DOHH2 (cell line): ENCODE measurements around the gene GPATCH4.
"Not testable (repeated sequence)": the region's sequence is repeated elsewhere in the genome, so short reads cannot be mapped to it uniquely, and the experiment has no call there.

Experiments used
- H3F3A ChIP-seq: fragments of 200-600 bp; sonication (generic), shearing (Covaris generic); 2 replicates; pipeline ENCODE4 v1.6.0; 2016; ENCODE audit warnings: antibody characterized with exemption, mild to moderate bottlenecking; ENCODE audit not compliant: control insufficient read depth, insufficient read depth
- H3K27ac ChIP-seq: fragments of 200-600 bp; sonication (generic); 2 replicates; pipeline ENCODE4 v1.5.1; 2014; ENCODE audit warnings: low read depth, mild to moderate bottlenecking, low read length, moderate library complexity
- H3K27me3 ChIP-seq: fragments of 200-600 bp; sonication (generic); 2 replicates; pipeline ENCODE4 v1.6.1; 2014; ENCODE audit warnings: mild to moderate bottlenecking, low read length, mixed read lengths; ENCODE audit not compliant: control insufficient read depth
- H3K36me3 ChIP-seq: fragments of 200-600 bp; sonication (generic); 2 replicates; pipeline ENCODE4 v1.6.1; 2014; ENCODE audit warnings: mild to moderate bottlenecking, low read length, moderate library complexity, mixed read lengths; ENCODE audit not compliant: control insufficient read depth
- H3K4me1 ChIP-seq: fragments of 200-600 bp; sonication (generic); 2 replicates; pipeline ENCODE4 v1.6.1; 2014; ENCODE audit warnings: mild to moderate bottlenecking, low read length, mixed read lengths; ENCODE audit not compliant: control insufficient read depth
- H3K4me2 ChIP-seq: fragments of 200-600 bp; sonication (generic); 2 replicates; pipeline ENCODE4 v1.6.0; 2014; ENCODE audit warnings: mild to moderate bottlenecking, low read length, moderate library complexity
- H3K4me3 ChIP-seq: fragments of 200-600 bp; sonication (generic); 2 replicates; pipeline ENCODE4 v1.5.1; 2014; ENCODE audit warnings: mild to moderate bottlenecking, low read length, mixed read lengths
- H3K79me2 ChIP-seq: fragments of 200-600 bp; sonication (generic); 2 replicates; pipeline ENCODE4 v1.6.1; 2014; ENCODE audit warnings: mild to moderate bottlenecking, low read length, mixed read lengths; ENCODE audit not compliant: control insufficient read depth
- H3K9me2 ChIP-seq: fragments of 200-600 bp; sonication (generic); replicated peaks from 2 replicates; pipeline ENCODE4 v1.6.1; 2014; ENCODE audit warnings: mild to moderate bottlenecking, low read length, mixed read lengths; ENCODE audit not compliant: control insufficient read depth
- H3K9me3 ChIP-seq: fragments of 200-600 bp; sonication (generic); 2 replicates; pipeline ENCODE4 v1.6.1; 2014; ENCODE audit warnings: antibody characterized with exemption, low read length, mixed read lengths; ENCODE audit not compliant: control insufficient read depth, insufficient read depth
- H4K20me1 ChIP-seq: fragments of 200-600 bp; sonication (generic); 2 replicates; pipeline ENCODE4 v1.6.0; 2014; ENCODE audit warnings: low read depth, mild to moderate bottlenecking, antibody characterized with exemption, low read length, moderate library complexity; ENCODE audit not compliant: control insufficient read depth, insufficient read depth
- CTCF ChIP-seq: fragments of 200-600 bp; sonication (generic); IDR thresholded peaks from one replicate; pipeline ENCODE4 v1.5.1; 2014; ENCODE audit warnings: antibody characterized with exemption, mild to moderate bottlenecking, low read depth, low read length; ENCODE audit not compliant: poor library complexity, severe bottlenecking
- EZH2phosphoT487 ChIP-seq: fragments of 200-600 bp; sonication (generic); IDR thresholded peaks from 2 replicates; pipeline ENCODE4 v1.6.1; 2017; ENCODE audit warnings: borderline replicate concordance, mild to moderate bottlenecking, antibody characterized with exemption, low read length, moderate library complexity, mixed read lengths

The GPATCH4 gene

GRCh38 chr1:156553860-156554485 is 47.3 kb downstream of the GPATCH4 start:
- peaks cover 30% of the 10 kb centered on the region for H3K36me3 ChIP-seq
- H3K4me3 ChIP-seq = no peak overlapping the region
- no peaks in the 10 kb centered on the region for H3F3A ChIP-seq
- H3K79me2 ChIP-seq = no peaks in the 10 kb centered on the region
- no peaks in the 10 kb centered on the region for H3K27me3 ChIP-seq
- no peak overlapping the region for H3K4me2 ChIP-seq
- H3K9me3 ChIP-seq = no peaks in the 10 kb centered on the region
- TF ChIP-seq EZH2phosphoT487 (no peak), CTCF (no peak)
- peaks cover 42% of the 10 kb centered on the region for H3K4me1 ChIP-seq
- H4K20me1 ChIP-seq = no peaks in the 10 kb centered on the region
- H3K27ac ChIP-seq = no peak overlapping the region
- H3K9me2 ChIP-seq = no peaks in the 10 kb centered on the region

GRCh38 chr1:156552937-156553336 is 48.3 kb downstream of the GPATCH4 start:
- peak overlapping the region; percentile 30 for H3K27ac ChIP-seq
- peaks cover 34% of the 10 kb centered on the region for H3K36me3 ChIP-seq
- peak overlapping the region; percentile 1; the same call in 1 of the 2 replicates for H3K4me3 ChIP-seq
- H3K9me2 ChIP-seq, H3F3A ChIP-seq, H4K20me1 ChIP-seq, H3K27me3 ChIP-seq, H3K9me3 ChIP-seq, H3K79me2 ChIP-seq: not testable (repeated sequence)
- H3K4me2 ChIP-seq = peak overlapping the region; percentile 48
- H3K4me1 ChIP-seq = peaks cover 42% of the 10 kb centered on the region

GRCh38 chr1:156552518-156552917 is 48.8 kb downstream of the GPATCH4 start:
- H3K4me1 ChIP-seq = peaks cover 46% of the 10 kb centered on the region
- H3K79me2 ChIP-seq = no peaks in the 10 kb centered on the region
- H3F3A ChIP-seq = no peaks in the 10 kb centered on the region
- no peak overlapping the region for H3K4me3 ChIP-seq
- H3K9me2 ChIP-seq = no peaks in the 10 kb centered on the region
- H3K27me3 ChIP-seq = no peaks in the 10 kb centered on the region
- H3K36me3 ChIP-seq = peaks cover 38% of the 10 kb centered on the region
- H3K27ac ChIP-seq = no peak overlapping the region
- TF ChIP-seq EZH2phosphoT487 (no peak), CTCF (no peak)
- no peaks in the 10 kb centered on the region for H3K9me3 ChIP-seq
- peak overlapping the region; percentile 48 for H3K4me2 ChIP-seq
- H4K20me1 ChIP-seq = no peaks in the 10 kb centered on the region

GRCh38 chr1:156551869-156552268 is 49.4 kb downstream of the GPATCH4 start:
- H3K27me3 ChIP-seq = no peaks in the 10 kb centered on the region
- peak overlapping the region; percentile 50; the same call in 1 of the 2 replicates for H3K27ac ChIP-seq
- peak overlapping the region; percentile 34 for H3K4me3 ChIP-seq
- peaks cover 39% of the 10 kb centered on the region for H3K36me3 ChIP-seq
- no peaks in the 10 kb centered on the region for H3K9me2 ChIP-seq
- no peaks in the 10 kb centered on the region for H3K79me2 ChIP-seq
- H3K9me3 ChIP-seq = no peaks in the 10 kb centered on the region
- no peak for TF ChIP-seq CTCF
- no peak for TF ChIP-seq EZH2phosphoT487
- H3F3A ChIP-seq = no peaks in the 10 kb centered on the region
- H3K4me2 ChIP-seq = peak overlapping the region; percentile 48
- peaks cover 51% of the 10 kb centered on the region for H3K4me1 ChIP-seq
- H4K20me1 ChIP-seq = no peaks in the 10 kb centered on the region
